ENCODE measurements around the gene EFHD2.
"Not testable (repeated sequence)": the region's sequence is repeated elsewhere in the genome, so short reads cannot be mapped to it uniquely, and the experiment has no call there.

EFHD2 gene

DNA sequence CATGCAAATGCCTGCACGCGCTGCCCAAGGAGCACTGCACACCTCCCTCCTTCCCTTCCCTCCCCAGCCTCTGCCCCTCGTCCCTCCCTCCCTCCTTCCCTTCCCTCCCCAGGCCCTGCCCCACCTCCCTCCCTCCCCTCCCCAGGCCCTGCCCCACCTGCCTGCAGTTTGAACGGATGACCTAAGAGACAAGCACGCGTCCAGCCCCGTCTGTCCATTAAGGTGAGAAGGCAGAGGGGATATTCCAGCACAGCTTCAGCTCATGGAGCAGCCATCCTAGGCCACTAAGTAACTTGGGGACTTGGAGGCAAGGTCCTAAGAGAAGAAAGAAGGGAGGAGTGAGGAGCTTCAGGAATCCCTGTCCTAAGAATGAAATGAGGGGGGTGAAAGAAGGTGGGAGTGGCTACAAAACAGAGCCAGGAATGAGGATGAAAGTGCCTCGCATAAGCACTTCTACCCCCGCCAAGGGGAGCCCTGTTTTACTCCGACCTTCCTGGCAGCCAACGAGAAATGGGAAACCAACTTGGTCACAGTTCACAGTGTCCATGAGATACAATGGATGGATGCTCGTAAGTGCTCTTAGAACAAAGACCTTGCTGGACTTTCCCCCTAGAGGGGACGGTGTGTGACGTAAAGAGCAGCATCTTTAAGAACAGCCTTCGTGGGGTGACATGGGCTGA is 21.3 kb upstream of the EFHD2 start:
- no peak for DNase-seq (ENCODE audit: low read depth in 4 of 4, low spot score in 1 of 4)

DNA sequence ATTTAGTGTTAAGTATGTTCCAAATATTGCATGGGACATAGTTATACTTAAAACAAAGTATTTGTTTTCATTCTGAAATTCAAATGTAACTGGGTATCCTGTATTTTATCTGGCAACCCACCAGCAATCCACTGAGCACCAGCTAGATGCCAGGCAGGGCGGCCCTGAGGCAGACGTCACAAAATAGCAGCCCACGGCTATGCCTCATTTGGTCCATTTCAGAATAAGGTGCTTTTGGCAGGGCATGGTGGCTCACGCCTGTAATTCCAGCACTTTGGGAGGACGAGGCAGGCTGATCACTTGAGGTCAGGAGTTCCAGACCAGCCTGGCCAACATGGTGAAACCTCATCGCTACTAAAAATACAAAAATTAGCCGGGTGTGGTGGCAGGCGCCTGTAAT is 19.9 kb upstream of the EFHD2 start:
- not testable (repeated sequence) for DNase-seq (ENCODE audit: low read depth in 4 of 4, low spot score in 1 of 4)

DNA sequence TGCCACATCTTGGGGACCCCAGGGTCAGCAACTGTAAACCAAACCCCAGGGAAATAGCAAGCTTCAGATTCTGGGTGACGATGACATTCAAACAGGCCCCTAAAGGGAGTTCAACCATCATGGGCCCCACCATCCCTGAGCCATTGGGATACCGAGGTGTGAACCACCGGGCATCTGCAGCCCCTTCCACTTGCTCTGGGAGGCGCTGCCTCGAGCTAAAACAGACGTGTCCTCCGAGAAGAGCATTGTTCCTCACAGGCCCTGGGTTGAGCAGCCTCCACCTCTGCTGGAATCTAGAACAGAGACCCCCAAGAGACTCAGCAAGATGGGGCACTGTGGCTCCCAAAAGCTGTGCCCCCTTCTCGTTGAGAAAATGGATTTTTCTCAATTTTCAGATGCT is 19.0 kb upstream of the EFHD2 start:
- DNase-seq (ENCODE audit: low read depth in 4 of 4, low spot score in 1 of 4): no peak

DNA sequence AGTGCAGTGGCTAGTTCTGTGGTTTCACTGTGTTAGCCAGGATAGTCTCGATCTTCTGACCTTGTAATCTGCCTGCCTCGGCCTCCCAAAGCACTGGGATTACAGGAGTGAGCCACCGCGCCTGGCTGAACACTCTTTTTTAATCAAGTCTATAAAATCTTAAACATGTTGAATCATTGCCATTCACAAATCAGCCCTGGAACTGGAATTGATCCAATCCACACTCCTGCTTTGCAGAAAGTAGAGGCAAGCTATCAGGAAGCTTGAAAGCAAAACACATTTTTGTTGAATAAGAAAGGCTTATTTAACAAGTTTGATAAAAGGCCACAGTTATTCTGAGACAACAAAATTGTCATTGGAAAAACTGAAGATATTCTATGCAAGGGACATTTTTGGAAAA is 18.3 kb upstream of the EFHD2 start:
- DNase-seq (ENCODE audit: low read depth in 4 of 4, low spot score in 1 of 4): no peak

DNA sequence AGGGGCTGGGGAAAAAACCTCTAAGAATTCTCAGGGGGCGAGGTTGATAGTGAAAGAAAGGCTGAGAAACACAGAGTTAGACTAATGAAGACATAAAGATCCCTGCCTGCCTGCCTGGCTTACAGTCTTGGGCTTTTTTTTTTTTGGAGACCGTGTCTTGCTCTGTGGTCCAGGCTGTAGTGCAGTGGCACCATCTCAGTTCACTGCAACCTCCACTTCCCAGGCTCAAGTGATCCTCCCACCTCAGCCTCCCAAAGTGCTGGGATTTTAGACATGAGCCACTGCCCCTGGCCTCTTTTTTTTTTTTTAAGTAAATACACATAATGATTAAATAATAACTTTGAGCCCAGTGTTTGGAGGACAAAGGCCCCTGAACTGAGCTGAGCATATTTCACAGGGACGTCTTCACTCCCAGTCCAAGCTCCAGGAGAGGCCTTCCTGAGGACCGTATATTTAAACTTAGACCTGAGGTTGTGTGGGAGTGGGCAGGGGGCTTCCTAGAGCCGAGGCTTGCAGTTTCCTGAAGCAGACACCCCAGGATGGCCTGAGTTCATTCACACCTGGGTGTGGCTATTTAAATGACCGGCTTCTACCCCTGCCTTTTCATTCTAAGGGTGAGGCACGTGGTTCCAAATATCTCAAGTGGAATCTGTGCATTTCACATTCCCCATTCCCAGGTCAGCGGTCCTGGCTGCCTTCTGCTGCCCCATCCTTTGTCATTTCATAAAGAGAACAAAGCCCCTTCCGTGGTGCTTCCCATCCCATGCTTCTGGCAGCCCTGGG is 16.0 kb upstream of the EFHD2 start:
- no peak for DNase-seq (ENCODE audit: low read depth in 4 of 4, low spot score in 1 of 4)

DNA sequence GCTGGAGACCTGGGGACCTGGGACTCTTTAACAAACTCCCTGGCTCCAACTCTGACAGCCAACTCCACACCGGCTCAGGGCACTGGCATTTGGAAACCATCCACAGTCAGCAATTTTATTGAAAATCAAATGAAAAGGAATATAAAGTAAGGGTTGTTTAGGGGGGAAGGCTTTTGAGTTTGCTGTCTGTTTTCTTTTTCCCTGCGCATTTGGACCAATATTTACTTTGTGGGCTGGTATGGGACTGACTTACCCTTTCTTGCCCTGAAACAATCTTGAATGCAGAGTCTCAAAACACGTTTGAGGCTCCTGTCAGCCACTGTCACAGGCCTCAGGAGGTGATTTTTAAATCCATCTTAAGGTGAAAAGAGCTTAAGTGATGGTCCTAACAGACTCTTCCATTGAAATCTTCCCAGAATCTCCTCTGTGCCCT is 15.4 kb upstream of the EFHD2 start:
- no peak for DNase-seq (ENCODE audit: low read depth in 4 of 4, low spot score in 1 of 4)

DNA sequence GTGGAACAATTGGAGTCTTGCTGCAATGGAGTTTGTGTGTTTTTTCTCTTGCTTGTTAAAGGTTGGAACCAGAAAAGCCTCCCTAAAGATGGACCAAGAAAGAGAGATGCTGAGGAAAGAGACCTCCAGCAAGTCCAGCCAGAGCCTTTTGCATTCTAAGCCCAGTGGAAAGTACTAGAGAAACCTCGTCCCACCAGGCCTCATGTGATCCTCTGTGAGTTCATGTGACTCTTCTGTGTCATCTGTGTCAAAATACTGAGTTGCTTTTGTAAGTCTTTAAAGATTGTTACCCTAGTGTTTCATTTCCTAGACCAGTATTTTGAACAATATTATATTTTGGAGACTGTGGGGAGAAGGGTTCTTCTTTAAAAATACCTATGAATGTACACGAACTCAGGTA is 12.5 kb upstream of the EFHD2 start:
- DNase-seq (ENCODE audit: low read depth in 4 of 4, low spot score in 1 of 4): no peak

DNA sequence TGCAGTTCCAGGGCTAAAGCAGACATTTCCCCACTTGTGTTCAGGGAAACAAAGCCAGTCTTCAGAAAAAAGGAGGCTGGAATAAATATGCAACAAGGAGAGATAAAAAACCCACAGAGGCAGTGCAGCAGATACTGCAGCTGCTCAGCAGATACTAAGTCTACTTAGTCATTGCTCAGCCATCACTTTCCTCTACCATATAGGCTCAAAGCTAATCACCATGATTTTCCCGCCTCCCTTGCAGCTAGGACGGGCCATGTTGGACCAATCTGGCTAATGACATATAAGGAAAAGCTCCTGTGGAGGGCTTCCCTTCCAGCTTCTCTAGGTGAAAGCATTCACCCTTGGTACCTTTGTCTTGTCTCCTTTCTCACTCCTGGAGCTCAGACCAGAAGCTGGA is 10.0 kb upstream of the EFHD2 start:
- no peak for DNase-seq (ENCODE audit: low read depth in 4 of 4, low spot score in 1 of 4)

DNA sequence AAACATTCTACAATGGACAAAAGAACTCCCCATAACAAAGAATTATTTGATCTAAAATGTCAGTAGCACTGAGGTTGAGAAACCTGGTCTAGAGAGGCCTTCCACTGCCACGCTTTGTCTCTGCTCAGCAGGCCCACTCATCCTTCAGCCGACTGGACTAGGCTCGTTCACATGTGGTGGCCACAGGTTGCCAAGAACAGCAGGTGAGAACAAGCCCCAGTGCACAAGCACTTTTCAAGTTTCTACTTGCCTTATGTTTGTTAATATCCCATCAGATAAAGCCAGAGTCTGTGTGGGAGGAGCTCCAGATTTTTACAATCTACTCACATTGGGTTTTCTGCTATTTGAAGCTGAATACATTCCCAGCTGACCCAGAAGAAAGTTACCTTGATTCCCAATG is 9.1 kb upstream of the EFHD2 start:
- DNase-seq (ENCODE audit: low read depth in 4 of 4, low spot score in 1 of 4): no peak

DNA sequence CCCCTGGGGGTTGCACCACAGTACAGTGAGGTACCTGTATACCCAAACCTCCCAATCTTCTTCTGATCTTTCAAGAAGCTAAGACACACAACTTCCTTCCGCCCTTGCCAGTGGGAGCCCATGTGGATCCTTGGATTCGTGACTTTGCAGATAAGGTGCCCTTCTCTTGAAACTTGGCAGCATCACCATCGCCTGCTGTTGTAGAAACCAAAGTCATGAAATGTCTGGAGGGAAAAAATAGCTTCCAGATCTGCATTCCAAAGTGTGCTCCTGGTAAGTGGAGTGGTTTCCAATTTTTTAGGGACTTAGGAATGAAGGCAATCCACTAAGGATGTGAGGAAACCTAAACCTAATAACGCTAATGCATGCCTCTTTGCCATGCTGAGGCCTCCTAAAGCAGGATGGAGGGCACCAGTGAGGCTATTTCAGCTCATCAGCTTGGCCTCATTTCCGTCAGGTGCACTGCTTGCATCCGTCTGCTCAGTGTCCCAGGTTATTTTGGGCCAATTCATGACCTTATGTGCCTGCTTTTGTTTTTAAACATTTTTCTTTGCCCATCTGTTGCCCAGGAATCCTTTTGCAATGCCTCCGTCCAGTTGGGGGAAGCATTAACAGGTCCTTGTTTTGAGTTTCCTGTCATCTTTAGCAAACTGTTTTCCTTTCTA is 8.2 kb upstream of the EFHD2 start:
- no peak for DNase-seq (ENCODE audit: low read depth in 4 of 4, low spot score in 1 of 4)

DNA sequence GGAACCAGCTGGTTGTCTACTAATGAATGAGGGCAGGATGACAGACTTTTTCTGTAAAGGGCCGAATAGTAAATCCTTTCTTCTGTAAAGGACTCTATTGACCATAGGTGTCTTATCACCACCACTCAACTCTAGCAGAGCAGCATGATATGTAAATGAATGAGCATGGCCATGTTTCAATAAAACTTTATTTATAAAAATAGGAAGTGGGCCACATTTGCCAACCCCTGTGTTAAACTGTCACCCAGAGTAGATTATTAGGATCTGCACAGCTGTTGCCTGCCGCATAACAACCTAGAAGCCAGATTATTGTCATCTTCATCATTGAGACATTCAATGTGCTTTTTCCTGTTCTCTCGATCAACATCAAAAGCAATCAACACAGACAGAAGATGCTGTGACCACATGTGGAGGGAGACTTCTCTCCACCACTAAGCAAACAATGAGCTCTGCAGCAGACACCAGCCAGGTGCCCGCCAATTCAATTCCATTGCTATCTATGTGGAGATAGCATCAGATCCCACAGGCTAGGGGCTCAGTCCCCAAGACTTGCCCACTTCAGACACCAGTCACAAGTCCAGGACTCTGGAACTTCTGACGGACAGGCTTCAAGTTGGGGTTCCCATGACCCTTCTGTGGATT is 6.8 kb upstream of the EFHD2 start:
- no peak for DNase-seq (ENCODE audit: low read depth in 4 of 4, low spot score in 1 of 4)

DNA sequence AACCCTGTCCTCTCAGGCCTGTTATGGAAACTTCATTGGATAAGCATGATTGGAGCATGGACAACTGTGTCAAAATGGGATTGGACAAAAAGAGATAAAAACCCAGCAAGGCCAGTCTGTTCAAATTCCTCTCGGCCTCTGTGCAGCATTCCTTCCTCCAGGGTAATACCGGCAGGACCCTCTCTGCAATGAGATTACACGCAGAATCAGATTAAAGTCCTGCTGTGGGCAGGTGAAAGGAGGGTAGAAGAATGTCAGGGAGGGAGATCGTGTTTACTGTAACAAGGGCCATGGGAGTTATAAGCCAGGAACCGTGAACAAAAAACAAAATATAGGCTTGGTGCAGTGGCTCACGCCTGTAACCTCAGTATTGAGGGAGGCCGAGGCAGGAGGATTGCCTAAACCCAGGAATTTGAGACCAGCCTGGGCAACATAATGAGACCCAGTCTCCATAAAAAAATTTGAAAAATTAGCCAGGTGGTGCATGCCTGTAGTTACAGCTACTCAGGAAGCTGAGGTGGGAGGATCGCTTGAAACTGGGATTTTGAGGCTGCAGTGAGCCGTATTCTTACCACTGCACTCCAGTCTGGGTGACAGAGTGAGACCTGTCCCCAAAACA is 5.6 kb upstream of the EFHD2 start:
- no peak for DNase-seq (ENCODE audit: low read depth in 4 of 4, low spot score in 1 of 4)

DNA sequence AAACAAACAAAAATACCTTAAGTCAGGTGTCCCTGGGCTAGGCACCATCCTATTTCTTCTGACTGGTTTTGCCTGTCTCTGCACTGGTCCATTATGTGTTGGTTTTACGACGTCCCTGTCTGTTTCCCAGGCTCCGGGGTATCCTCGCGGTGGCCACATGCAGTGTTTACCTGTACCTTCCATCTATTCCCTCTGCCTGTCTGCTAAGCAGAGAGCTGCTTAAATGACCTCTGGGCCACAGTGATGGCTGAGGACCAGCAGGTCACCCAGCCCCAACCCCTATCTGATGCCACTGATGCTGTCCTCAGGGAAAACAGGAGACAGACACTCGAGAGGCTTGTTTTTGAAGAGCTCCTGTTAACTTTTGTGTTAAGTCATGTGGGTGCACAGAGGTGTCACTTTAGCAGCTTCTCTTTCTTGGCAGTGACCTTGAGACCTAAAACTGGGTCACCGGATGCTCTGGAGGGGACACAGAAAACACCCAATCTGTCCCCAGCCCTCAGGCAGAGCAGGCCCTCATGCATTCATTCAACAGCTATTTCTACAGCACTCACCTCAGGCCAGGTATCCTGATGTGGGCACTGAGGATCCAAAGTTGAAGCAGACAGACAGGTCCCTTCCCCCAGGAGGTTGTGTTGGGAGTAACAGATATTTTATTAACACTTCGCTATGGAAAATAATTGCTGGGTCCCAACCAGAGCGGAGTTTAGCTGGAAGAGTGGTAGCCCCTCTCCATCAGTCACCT is 4.4 kb upstream of the EFHD2 start:
- DNase-seq (ENCODE audit: low read depth in 4 of 4, low spot score in 1 of 4): no peak

DNA sequence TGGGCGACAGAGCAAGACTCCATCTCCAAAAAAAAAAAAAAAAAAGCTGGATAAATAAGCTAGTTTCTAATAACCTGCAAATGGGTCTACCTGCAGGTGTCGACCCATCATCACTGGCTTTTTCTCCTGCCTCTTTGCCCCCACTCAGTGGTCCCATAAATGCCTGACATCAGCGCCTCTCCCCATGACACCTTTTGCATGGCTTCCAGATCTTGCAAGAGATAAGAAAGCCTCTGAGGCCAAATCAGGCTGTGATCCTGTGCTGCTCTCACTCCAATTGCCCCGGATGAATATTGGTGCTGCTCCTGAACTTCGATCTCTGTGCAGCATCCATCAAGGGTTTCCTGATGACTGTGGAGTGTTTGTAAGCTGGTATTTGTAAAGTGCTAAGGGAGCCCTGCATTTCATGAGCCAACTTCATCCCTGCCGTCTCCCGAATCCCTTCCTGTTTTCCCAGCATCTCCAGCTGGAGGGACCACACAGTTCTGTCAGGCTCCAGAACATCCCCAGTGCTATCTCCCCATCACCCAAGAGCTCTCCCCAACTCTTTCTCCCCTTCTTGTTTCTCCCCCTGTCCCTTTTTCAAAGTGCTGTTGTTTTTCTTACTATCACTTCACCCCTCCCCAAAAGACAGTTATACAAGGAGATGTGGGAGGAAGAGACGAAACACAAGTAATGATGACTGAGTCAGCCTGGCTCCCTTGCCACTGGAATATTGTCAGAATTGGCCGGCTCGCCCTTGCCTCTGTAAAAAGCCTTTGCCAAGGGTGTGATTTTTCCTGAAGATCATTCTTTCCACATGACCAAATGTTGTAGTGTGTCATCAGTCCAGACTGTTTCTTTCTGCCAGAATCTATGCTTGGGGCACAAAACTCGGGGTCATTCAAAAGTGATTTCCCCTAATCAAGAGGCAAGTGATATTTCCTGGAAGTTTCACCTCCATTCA is 2.8 kb upstream of the EFHD2 start:
- no peak for DNase-seq (ENCODE audit: low read depth in 4 of 4, low spot score in 1 of 4)

DNA sequence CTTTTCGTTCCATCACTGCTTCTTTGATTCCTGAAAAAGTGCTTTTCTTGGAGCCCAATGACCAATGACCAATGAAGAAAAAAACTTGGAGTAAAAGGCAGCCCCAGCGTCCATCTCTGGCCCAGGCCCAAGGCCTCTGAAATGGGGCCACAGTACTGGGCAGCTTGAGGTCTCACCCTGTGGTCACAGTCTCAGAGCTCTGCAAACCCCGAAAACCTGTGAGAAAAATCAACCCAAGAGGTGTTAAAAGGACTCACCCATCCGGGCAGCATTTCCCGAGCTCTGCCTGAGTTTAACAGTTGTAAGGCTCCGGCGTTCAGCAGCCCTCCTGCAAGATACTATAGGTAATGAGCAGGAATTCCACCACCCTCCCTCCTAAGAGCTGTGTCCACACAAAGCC is 2.1 kb upstream of the EFHD2 start:
- no peak for DNase-seq (ENCODE audit: low read depth in 4 of 4, low spot score in 1 of 4)

DNA sequence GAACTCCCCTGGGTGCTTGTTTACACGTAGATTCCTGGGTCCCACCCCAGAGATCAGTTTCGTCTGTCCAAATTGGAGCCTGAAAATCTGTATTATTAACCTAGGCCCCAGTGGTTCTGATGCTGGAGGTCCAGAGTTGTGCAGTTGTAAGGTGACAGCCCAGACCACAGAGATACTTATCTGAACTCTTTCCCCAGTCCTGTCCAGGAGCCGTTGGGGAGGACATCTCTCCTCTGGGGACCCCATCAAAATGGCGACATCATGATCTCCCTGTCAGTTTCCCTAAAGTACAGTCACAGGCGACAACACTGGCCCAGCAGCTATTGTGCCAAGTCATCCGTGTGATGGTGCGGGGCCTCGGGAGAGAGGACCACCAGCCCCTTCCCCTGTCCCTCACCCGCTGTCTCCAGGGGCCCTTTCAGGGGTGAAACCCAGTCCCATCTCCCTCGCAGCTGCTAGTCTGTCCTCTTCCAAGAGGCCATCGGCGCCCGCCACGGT is 749 bp upstream of the EFHD2 start:
- DNase-seq (ENCODE audit: low read depth in 4 of 4, low spot score in 1 of 4): no peak

DNA sequence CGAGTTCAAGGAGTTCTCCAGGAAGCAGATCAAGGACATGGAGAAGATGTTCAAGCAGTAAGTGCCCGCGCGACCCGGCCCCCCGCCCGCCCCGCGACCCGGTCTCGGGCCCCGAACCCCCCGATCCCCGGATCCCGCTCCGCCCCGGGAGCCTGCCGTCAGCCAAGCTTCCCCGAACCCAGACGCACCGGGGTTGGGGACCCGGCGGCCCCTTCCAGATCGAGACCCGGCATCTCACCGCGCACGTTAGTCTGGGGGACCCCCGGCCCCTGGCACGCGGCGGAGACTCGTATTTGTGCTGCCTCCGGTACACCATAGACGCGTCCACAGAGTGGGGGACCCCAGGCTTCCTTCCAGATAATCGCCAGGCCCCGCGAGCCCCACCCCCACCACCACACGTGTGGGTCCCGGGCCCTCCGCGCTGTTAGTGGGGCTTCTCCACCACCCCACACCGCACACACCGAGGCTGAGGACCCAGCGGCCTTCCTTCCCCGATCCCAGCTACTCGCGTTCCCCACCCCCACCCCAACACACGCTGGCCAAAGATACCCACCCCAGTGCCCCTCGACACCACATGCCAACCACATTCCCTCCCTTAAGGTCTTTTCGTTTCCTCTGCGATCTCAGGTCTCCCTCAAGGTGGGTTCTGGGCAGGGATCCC is 665 bp downstream of the EFHD2 start:
- DNase-seq (ENCODE audit: low read depth in 4 of 4, low spot score in 1 of 4): no peak

DNA sequence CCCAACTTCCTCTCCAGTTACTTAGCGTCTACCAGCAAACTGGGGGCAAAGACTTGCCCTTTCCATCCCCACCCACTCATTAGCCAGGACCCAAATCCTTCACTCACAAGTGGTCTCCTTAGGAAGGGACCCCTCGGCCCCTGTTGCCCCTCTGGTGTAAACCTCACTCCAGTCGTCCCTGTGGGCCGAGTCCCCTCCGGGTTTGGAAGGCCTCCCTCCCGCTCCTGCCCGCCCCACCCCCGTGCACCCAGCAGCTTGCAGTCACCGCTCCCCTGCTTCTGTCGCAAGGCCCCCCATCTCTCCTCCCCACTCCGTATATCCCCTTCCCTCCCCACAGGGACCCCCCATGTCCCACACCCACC is 1.2 kb downstream of the EFHD2 start:
- DNase-seq (ENCODE audit: low read depth in 4 of 4, low spot score in 1 of 4): no peak

DNA sequence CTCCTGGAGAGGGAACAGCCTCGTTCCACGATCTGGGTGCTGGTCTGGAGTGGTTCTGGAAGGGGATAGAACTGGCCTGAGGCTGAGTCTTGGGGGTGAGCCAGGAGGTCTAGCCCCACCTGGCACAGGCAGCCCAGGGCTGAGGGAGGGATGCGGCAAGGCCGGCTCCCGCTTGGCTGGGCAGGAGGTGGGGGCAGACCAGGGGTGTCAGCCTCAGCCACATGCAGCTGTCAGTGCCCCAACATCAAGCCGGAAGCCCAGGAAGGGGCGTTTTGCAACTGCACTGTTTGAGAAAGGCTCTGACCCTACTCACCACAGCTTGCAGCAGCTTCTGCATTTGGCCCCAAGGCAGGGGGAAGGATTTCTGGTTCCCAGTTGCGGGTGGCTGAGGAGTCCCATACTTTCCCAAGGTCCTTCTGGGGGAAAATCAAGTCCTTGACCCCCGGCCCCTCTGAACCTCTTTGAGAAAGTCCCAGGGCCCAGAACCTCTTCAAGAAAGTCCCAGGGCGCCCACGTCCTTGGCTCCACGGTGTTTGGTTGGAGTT is 2.0 kb downstream of the EFHD2 start:
- DNase-seq (ENCODE audit: low read depth in 4 of 4, low spot score in 1 of 4): no peak
